OCI-LY7 (cell line): Measurements from ENCODE around the gene DNPH1. TPM values are rescaled to one million over a fixed set of nuclear protein-coding genes. Genes with fewer than 3 reads are reported as not detected.

Source experiments
- BruUV-seq: library from RNA; stranded (reverse); fragments of 400-500 nt; replicated peaks from 2 replicates; lab custom pipeline; 2021; lab: Mats Ljungman, UMichigan
- CTCF ChIA-PET: fragments of 300-600 bp; sonication (Branson Sonifier 250); formaldehyde crosslinking; loops from one replicate; lab custom pipeline; 2022; ENCODE audit warnings: antibody characterized with exemption; ENCODE audit not compliant: unreplicated experiment; lab: Charles Lee
- POLR2A ChIA-PET: fragments of 300-600 bp; sonication (Branson Sonifier 250); formaldehyde crosslinking; loops from one replicate; lab custom pipeline; 2022; ENCODE audit warnings: antibody characterized with exemption; lab: Charles Lee
- DNase-seq: peaks from one replicate; pipeline ENCODE4 v3.0.0-alpha.2; 2015; ENCODE audit warnings: low spot score
- H2AFZ ChIP-seq: fragments of 200-600 bp; sonication (generic), shearing (Covaris generic); 2 replicates; pipeline ENCODE4 v1.6.1; 2014; ENCODE audit warnings: mild to moderate bottlenecking, antibody characterized with exemption, low read length, moderate library complexity
- H3K27ac ChIP-seq: fragments of 200-600 bp; sonication (generic); 2 replicates; pipeline ENCODE4 v1.5.1; 2014; ENCODE audit warnings: mixed run types, low read depth, mild to moderate bottlenecking, moderate library complexity, low read length, inconsistent platforms; ENCODE audit not compliant: poor library complexity, severe bottlenecking
- H3K36me3 ChIP-seq: fragments of 200-600 bp; sonication (generic); 2 replicates; pipeline ENCODE4 v1.6.1; 2014; ENCODE audit warnings: mild to moderate bottlenecking, antibody characterized with exemption, low read length, moderate library complexity, mixed read lengths; ENCODE audit not compliant: insufficient read depth
- H3K4me1 ChIP-seq: fragments of 200-600 bp; sonication (generic); 2 replicates; pipeline ENCODE4 v1.5.1; 2014; ENCODE audit warnings: mild to moderate bottlenecking, low read length; ENCODE audit not compliant: insufficient read depth, poor library complexity, severe bottlenecking
- H3K4me2 ChIP-seq: fragments of 200-600 bp; sonication (generic); 2 replicates; pipeline ENCODE4 v1.6.1; 2014; ENCODE audit warnings: mild to moderate bottlenecking, low read length
- H3K4me3 ChIP-seq: fragments of 200-600 bp; sonication (generic); 2 replicates; pipeline ENCODE4 v1.5.1; 2014; ENCODE audit warnings: mild to moderate bottlenecking, low read depth, low read length; ENCODE audit not compliant: poor library complexity, severe bottlenecking
- H3K79me2 ChIP-seq: fragments of 200-600 bp; sonication (generic); 2 replicates; pipeline ENCODE4 v1.6.1; 2016; ENCODE audit warnings: low read depth, mild to moderate bottlenecking, low read length, moderate library complexity, mixed read lengths; ENCODE audit not compliant: insufficient read depth
- H3K9me2 ChIP-seq: fragments of 200-600 bp; sonication (generic); 2 replicates; pipeline ENCODE4 v1.6.1; 2016; ENCODE audit warnings: mild to moderate bottlenecking, low read length, mixed read lengths; ENCODE audit not compliant: insufficient read depth
- H3K9me3 ChIP-seq: fragments of 200-600 bp; sonication (generic); 2 replicates; pipeline ENCODE4 v1.6.1; 2014; ENCODE audit warnings: mild to moderate bottlenecking, mixed run types, low read length, mixed read lengths
- H4K20me1 ChIP-seq: fragments of 200-600 bp; sonication (generic); 2 replicates; pipeline ENCODE4 v1.6.1; 2014; ENCODE audit warnings: mild to moderate bottlenecking, antibody characterized with exemption, low read length, moderate library complexity, mixed read lengths; ENCODE audit not compliant: insufficient read depth
- CTCF ChIP-seq: fragments of 200-600 bp; sonication (generic); conservative IDR thresholded peaks from 2 replicates; pipeline ENCODE4 v1.5.1; 2014; ENCODE audit warnings: mild to moderate bottlenecking, antibody characterized with exemption, low read length, moderate library complexity, mixed read lengths
- EZH2phosphoT487 ChIP-seq: fragments of 200-600 bp; sonication (generic); IDR thresholded peaks from 2 replicates; pipeline ENCODE4 v1.6.1; 2018; ENCODE audit warnings: low read depth, borderline replicate concordance, mild to moderate bottlenecking, mixed run types, antibody characterized with exemption, low read length, moderate library complexity, mixed read lengths
- intact Hi-C: fragments of 100-400 bp; cut with micrococcal nuclease; formaldehyde crosslinking; loops from one replicate; pipeline ENCODE4 v1.10.0; 2022; ENCODE audit not compliant: unreplicated experiment
- total RNA-seq, 2 experiments: library from RNA; depleted of rRNA in 1 of 2; stranded (reverse); fragments of >200 nt in 1 of 2; shearing (Covaris generic) in 1 of 2; gene quantifications; 2 replicates each; pipeline ENCODE4 v1.2.3, GENCODE V29; 2014 to 2022

DNPH1 gene
- total RNA-seq, 2 experiments from 2014 or later: 65.5 to 111 TPM

GRCh38 chr6:43250992-43251373 is 21.7 kb upstream of the DNPH1 start:
- DNase-seq: no peak
- H2AFZ ChIP-seq: no peak overlapping the region
- H4K20me1 ChIP-seq: no peaks in the 10 kb centered on the region

GRCh38 chr6:43248791-43249190 is 19.5 kb upstream of the DNPH1 start:
- TF ChIP-seq EZH2phosphoT487 (no peak), CTCF (no peak)
- Histone ChIP-seq H3K27ac (no peak overlapping the region), H3K79me2 (no peaks in the 10 kb centered on the region), H3K4me3 (no peak overlapping the region), H3K9me2 (no peaks in the 10 kb centered on the region), H3K9me3 (no peaks in the 10 kb centered on the region), H4K20me1 (no peaks in the 10 kb centered on the region), H3K4me2 (no peak overlapping the region), H2AFZ (no peak overlapping the region), H3K4me1 (peaks cover 20% of the 10 kb centered on the region), H3K36me3 (no peaks in the 10 kb centered on the region)
- intact Hi-C loops: no loop called here
- ChIA-PET POLR2A (interaction anchor here (0.6 kb wide), 1 partner anchor 74 kb away, joined by 3 read pairs; no protein-coding TSS in a partner anchor), CTCF (no interaction called here)
- DNase-seq: no peak
- BruUV-seq: no TSS peak

More at GRCh38 chr6:43250992-43251373, 21.7 kb upstream of the DNPH1 start:
- Histone ChIP-seq H3K4me2 (no peak overlapping the region), H3K27ac (no peak overlapping the region), H3K79me2 (no peaks in the 10 kb centered on the region), H3K4me3 (no peak overlapping the region), H3K9me3 (no peaks in the 10 kb centered on the region), H3K9me2 (no peaks in the 10 kb centered on the region), H3K4me1 (peaks cover 17% of the 10 kb centered on the region), H3K36me3 (no peaks in the 10 kb centered on the region)
- no peak for TF ChIP-seq CTCF
- no peak for TF ChIP-seq EZH2phosphoT487
- ChIA-PET CTCF (interaction anchor here (0.5 kb wide), 1 partner anchor 21 kb away, joined by 3 read pairs; no protein-coding TSS in a partner anchor), POLR2A (no interaction called here)
- intact Hi-C loops: no loop called here
- no TSS peak for BruUV-seq

GRCh38 chr6:43248101-43248500 is 18.8 kb upstream of the DNPH1 start:
- no peak for DNase-seq
- H3K4me3 ChIP-seq: peak overlapping the region; percentile 72
- no peak overlapping the region for H3K27ac ChIP-seq
- no peaks in the 10 kb centered on the region for H3K36me3 ChIP-seq
- H2AFZ ChIP-seq: peak overlapping the region; percentile 94; the same call in 1 of the 2 replicates
- intact Hi-C loops: no loop called here
- TF ChIP-seq CTCF (no peak), EZH2phosphoT487 (no peak)
- BruUV-seq: no TSS peak
- no peaks in the 10 kb centered on the region for H3K9me3 ChIP-seq
- POLR2A ChIA-PET: interaction anchor here (0.6 to 1.8 kb wide), 2 partner anchors 75 to 259 kb away, joined by 3 read pairs; no protein-coding TSS in a partner anchor
- no peaks in the 10 kb centered on the region for H4K20me1 ChIP-seq
- no peaks in the 10 kb centered on the region for H3K9me2 ChIP-seq
- H3K4me1 ChIP-seq: peaks cover 20% of the 10 kb centered on the region
- H3K79me2 ChIP-seq: no peaks in the 10 kb centered on the region
- CTCF ChIA-PET: no interaction called here
- peak overlapping the region; percentile 73 for H3K4me2 ChIP-seq
